ENCODE measurements around the gene ZNF253.
"Not testable (repeated sequence)": the region's sequence is repeated elsewhere in the genome, so short reads cannot be mapped to it uniquely, and the experiment has no call there.

Gene ZNF253

DNA sequence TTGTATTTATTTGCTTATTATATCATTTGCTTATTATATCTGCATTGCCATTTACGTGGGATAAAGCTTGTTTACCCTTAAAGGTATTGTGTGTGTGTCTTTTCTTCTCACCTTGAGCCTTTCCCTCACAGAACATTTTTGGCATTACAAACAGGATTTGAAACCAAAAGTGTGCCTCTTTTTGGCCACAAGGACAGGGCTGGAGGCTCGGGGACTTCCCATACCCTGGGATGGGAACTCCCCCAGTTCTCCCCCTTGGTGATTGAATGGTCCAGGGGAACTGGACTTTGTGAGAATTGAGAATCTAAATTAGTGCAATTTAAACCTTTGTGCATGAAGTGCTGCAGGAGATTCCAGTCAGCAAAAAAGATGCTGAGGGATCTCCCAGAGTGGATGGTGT lies 41.8 kb upstream of the ZNF253 start:
- no peaks in the 10 kb centered on the region for H3K27me3 ChIP-seq (replicated peaks)
- H3K36me3 ChIP-seq (replicated peaks) = no peaks in the 10 kb centered on the region
- in situ Hi-C loops (cut with HindIII; ENCODE audit: low pct_ligation_motif_present, low sequenced_read_pairs) = no loop called here
- DNase-seq = no peak
- H3K4me3 ChIP-seq (ENCODE audit: low read depth, low read length) = no peak overlapping the region
- no peak overlapping the region for H3K27ac ChIP-seq
- TF ChIP-seq, protein P1, sequence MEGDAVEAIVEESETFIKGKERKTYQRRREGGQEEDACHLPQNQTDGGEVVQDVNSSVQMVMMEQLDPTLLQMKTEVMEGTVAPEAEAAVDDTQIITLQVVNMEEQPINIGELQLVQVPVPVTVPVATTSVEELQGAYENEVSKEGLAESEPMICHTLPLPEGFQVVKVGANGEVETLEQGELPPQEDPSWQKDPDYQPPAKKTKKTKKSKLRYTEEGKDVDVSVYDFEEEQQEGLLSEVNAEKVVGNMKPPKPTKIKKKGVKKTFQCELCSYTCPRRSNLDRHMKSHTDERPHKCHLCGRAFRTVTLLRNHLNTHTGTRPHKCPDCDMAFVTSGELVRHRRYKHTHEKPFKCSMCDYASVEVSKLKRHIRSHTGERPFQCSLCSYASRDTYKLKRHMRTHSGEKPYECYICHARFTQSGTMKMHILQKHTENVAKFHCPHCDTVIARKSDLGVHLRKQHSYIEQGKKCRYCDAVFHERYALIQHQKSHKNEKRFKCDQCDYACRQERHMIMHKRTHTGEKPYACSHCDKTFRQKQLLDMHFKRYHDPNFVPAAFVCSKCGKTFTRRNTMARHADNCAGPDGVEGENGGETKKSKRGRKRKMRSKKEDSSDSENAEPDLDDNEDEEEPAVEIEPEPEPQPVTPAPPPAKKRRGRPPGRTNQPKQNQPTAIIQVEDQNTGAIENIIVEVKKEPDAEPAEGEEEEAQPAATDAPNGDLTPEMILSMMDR (IDR thresholded peaks at IDR 0.05; ENCODE audit: low read depth, low read length, missing control alignments) = no peak

DNA sequence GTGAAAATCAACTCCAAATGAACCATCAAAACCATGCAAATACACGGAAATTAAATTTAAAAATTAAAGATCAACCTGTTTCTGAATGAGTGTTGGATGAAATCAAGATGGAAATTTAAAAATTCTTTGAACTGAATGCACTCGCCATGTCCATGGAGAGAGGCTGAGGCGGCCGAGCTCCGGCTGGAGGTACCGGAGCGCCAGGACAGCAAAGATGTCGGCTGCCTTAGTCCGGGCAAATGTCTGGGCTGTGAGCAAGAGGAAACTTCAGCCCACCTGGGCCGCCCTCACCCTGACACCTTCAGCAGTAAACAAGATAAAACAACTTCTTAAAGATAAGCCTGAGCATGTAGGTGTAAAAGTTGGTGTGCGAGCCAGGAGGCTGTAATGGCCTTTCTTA lies 38.8 kb upstream of the ZNF253 start:
- in situ Hi-C loops (cut with HindIII; ENCODE audit: low pct_ligation_motif_present, low sequenced_read_pairs) = no loop called here

DNA sequence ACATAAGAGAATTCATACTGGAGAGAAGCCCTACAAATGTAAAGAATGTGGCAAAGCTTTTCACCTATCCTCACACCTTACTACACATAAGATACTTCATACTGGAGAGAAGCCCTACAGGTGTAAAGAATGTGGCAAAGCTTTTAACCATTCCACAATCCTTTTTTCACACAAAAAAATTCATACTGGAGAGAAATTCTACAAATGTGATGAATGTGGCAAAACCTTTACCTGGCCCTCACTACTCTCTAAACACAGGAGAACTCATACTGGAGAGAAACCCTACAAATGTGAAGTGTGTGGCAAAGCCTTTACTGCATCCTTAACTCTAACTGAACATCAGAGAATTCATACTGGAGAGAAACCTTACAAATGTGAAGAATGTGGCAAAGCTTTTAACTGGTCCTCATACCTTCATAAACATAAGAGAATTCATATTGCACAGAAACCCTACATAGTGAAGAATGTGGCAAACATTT lies 30.1 kb upstream of the ZNF253 start:
- TF ChIP-seq, protein P1 (IDR thresholded peaks at IDR 0.05; ENCODE audit: low read depth, low read length, missing control alignments) = no peak
- H3K36me3 ChIP-seq (replicated peaks) = no peaks in the 10 kb centered on the region
- H3K4me3 ChIP-seq (ENCODE audit: low read depth, low read length) = no peak overlapping the region
- no peak overlapping the region for H3K27ac ChIP-seq
- DNase-seq = no peak
- in situ Hi-C loops (cut with HindIII; ENCODE audit: low pct_ligation_motif_present, low sequenced_read_pairs) = no loop called here
- H3K27me3 ChIP-seq (replicated peaks) = no peaks in the 10 kb centered on the region

More for the DNA sequence above, 38.8 kb upstream of the ZNF253 start:
- no peak for DNase-seq
- TF ChIP-seq, protein P1 (IDR thresholded peaks at IDR 0.05; ENCODE audit: low read depth, low read length, missing control alignments) = no peak
- Histone ChIP-seq H3K27ac (no peak overlapping the region), H3K4me3 (ENCODE audit: low read depth, low read length) (no peak overlapping the region), H3K27me3 (replicated peaks) (no peaks in the 10 kb centered on the region), H3K36me3 (replicated peaks) (no peaks in the 10 kb centered on the region)

DNA sequence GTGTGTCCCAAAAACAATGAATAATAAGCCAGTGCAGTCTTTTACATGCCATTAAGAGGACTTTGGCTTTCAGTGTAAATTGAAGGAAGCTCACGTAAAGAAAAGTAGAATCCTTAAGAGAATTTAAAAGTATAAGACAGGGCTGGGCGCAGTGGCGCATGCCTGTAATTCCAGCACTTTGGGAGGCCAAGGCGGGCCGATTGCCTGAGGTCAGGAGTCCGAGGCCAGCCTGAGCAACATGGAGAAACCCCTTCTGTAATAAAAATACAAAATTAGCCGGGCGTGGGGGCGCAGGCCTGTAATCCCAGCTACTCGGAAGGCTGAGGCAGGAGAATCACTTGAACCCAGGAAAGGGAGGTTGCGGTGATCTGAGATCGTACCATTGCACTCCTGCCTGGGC lies 17.9 kb upstream of the ZNF253 start:
- Histone ChIP-seq H3K4me3 (ENCODE audit: low read depth, low read length) (no peak overlapping the region), H3K36me3 (replicated peaks) (no peaks in the 10 kb centered on the region), H3K27ac (no peak overlapping the region), H3K27me3 (replicated peaks) (no peaks in the 10 kb centered on the region)
- in situ Hi-C loops (cut with HindIII; ENCODE audit: low pct_ligation_motif_present, low sequenced_read_pairs) = no loop called here
- TF ChIP-seq, protein P1 (IDR thresholded peaks at IDR 0.05; ENCODE audit: low read depth, low read length, missing control alignments) = no peak
- DNase-seq = no peak

DNA sequence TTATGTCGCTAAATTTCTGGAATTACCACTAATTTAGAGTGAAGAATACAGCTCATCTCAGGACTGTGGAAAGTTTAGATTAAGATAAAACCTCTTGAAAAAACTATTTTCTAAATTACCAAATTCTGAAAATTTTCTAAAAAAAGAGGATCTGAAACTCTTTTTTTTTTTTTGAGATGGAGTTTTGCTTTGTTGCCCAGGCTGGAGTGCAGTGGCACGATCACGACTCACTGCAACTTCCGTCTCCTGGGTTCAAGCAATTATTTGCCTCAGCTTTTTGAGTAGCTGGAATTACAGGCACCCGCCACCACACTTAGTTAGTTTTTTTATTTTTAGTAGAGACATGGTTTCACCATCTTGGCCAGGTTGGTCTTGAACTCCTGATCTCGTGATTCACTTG lies 16.6 kb upstream of the ZNF253 start:
- TF ChIP-seq, protein P1 (IDR thresholded peaks at IDR 0.05; ENCODE audit: low read depth, low read length, missing control alignments) = no peak
- H3K27ac ChIP-seq = no peak overlapping the region
- H3K4me3 ChIP-seq (ENCODE audit: low read depth, low read length) = no peak overlapping the region
- DNase-seq = no peak
- in situ Hi-C loops (cut with HindIII; ENCODE audit: low pct_ligation_motif_present, low sequenced_read_pairs) = no loop called here
- H3K36me3 ChIP-seq (replicated peaks) = no peaks in the 10 kb centered on the region
- no peaks in the 10 kb centered on the region for H3K27me3 ChIP-seq (replicated peaks)

DNA sequence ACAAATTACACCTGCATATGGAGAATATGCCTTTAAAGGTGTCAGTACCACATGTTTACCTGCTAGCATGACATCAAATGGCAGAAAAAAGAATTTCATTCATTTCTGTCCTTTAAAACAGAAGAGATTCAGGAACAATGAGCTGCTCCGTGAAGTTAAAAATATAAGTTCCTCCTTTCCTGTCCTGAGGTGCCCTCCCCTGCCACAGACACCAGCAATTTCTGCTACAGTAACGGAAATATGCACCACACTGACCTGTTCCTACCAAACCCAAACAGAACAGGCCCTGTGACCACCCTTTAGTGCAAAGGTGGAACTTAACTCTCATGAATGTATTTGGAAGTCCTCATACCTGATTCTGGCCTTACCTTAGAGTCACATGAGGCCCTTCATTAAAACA lies 13.9 kb upstream of the ZNF253 start:
- in situ Hi-C loops (cut with HindIII; ENCODE audit: low pct_ligation_motif_present, low sequenced_read_pairs); H3K27me3 ChIP-seq (replicated peaks); DNase-seq; H3K36me3 ChIP-seq (replicated peaks); H3K27ac ChIP-seq; H3K4me3 ChIP-seq (ENCODE audit: low read depth, low read length): not testable (repeated sequence)
